ENCODE measurements around the gene NEMF. TPM values are rescaled to one million over a fixed set of nuclear protein-coding genes. Genes with fewer than 3 reads are reported as not detected.
"Not testable (repeated sequence)": the region's sequence is repeated elsewhere in the genome, so short reads cannot be mapped to it uniquely, and the experiment has no call there.

The NEMF gene, protein sequence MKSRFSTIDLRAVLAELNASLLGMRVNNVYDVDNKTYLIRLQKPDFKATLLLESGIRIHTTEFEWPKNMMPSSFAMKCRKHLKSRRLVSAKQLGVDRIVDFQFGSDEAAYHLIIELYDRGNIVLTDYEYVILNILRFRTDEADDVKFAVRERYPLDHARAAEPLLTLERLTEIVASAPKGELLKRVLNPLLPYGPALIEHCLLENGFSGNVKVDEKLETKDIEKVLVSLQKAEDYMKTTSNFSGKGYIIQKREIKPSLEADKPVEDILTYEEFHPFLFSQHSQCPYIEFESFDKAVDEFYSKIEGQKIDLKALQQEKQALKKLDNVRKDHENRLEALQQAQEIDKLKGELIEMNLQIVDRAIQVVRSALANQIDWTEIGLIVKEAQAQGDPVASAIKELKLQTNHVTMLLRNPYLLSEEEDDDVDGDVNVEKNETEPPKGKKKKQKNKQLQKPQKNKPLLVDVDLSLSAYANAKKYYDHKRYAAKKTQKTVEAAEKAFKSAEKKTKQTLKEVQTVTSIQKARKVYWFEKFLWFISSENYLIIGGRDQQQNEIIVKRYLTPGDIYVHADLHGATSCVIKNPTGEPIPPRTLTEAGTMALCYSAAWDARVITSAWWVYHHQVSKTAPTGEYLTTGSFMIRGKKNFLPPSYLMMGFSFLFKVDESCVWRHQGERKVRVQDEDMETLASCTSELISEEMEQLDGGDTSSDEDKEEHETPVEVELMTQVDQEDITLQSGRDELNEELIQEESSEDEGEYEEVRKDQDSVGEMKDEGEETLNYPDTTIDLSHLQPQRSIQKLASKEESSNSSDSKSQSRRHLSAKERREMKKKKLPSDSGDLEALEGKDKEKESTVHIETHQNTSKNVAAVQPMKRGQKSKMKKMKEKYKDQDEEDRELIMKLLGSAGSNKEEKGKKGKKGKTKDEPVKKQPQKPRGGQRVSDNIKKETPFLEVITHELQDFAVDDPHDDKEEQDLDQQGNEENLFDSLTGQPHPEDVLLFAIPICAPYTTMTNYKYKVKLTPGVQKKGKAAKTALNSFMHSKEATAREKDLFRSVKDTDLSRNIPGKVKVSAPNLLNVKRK
- total RNA-seq = 10 to 100 TPM; 63.6 to 71.0 TPM

GRCh38 chr14:49852301-49853157, at the start of gene NEMF:
Gene NEMF, minus strand, starts transcription at chr14:49852788. Its CDS starts 35 bp downstream, at chr14:49852753.
- intact Hi-C loops (cut with micrococcal nuclease) = loop anchor here (1.0 to 5.0 kb wide), 6 partner anchors 10 to 680 kb away; partner anchors contain the start of genes KLHDC2, MAP4K5 and POLE2
- Mint-ChIP-seq H3K27me3 (no peaks in the 10 kb centered on the region), H3K4me3 (peak within 1 kb of the TSS; percentile 98), H3K4me1 (ENCODE audit: low read depth) (peaks cover 39% of the 10 kb centered on the region), H3K36me3 (peaks cover 19% of the 10 kb centered on the region), H3K9me3 (no peaks in the 10 kb centered on the region), H3K27ac (peak within 1 kb of the TSS; percentile 95)
- POLR2A ChIA-PET = interaction anchor here (0.6 to 3.9 kb wide), 22 partner anchors 10 to 459 kb away, joined by 3 to 38 read pairs (median 4); partner anchors contain the start of genes ARF6, DNAAF2, KLHDC2 and MGAT2
- CTCF ChIA-PET = interaction anchor here (0.6 to 6.5 kb wide), 62 partner anchors 10 to 460 kb away, joined by 3 to 179 read pairs (median 4); partner anchors contain the start of genes DMAC2L, DNAAF2, KLHDC2 and L2HGDH
- DNase-seq = peak; percentile 88

DNA sequence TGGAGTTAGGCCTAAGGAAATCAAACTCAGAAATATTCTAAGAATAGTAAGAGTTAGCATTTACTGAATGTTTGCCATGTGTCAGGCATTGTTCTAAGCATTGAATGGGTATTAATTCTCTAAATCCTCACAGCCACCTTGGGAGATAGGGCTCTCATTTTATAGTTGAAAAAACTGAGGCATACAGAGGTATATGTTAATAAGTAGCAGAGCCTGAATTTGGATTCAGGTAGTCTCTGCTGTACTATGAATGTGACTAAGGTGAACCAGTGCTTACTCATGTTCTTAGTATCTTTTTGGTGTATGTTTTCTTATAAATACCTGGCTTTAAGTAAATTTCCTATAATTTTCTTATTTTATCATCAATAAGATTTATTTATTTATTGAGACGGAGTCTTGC, 48.4 kb upstream of the NEMF start:
- Mint-ChIP-seq H3K27me3 (no peaks in the 10 kb centered on the region), H3K4me3 (no peak overlapping the region), H3K27ac (no peak overlapping the region), H3K4me1 (ENCODE audit: low read depth) (peaks cover 28% of the 10 kb centered on the region), H3K9me3 (no peaks in the 10 kb centered on the region), H3K36me3 (peaks cover 24% of the 10 kb centered on the region)
- ChIA-PET POLR2A (interaction anchor here (2.2 to 2.4 kb wide), 4 partner anchors 61 to 181 kb away, joined by 6 to 78 read pairs (median 30); no protein-coding TSS in a partner anchor), CTCF (interaction anchor here (1.2 to 2.2 kb wide), 4 partner anchors 36 to 206 kb away, joined by 3 to 14 read pairs (median 8); no protein-coding TSS in a partner anchor)
- intact Hi-C loops (cut with micrococcal nuclease) = no loop called here
- DNase-seq = no peak

GRCh38 chr14:49898485-49898884, 45.9 kb upstream of the NEMF start:
- peak overlapping the region; percentile 93 for H3K27ac Mint-ChIP-seq
- intact Hi-C loops (cut with micrococcal nuclease) = loop anchor here (2.0 kb wide), 1 partner anchor 48 kb away; no protein-coding TSS in a partner anchor
- POLR2A ChIA-PET = interaction anchor here (0.6 to 2.4 kb wide), 26 partner anchors 10 to 278 kb away, joined by 3 to 78 read pairs (median 7); partner anchors contain the start of genes DNAAF2, MGAT2, NEMF and RPL36AL
- peaks cover 30% of the 10 kb centered on the region for H3K4me1 Mint-ChIP-seq (ENCODE audit: low read depth)
- H3K36me3 Mint-ChIP-seq = peaks cover 47% of the 10 kb centered on the region
- H3K9me3 Mint-ChIP-seq = no peaks in the 10 kb centered on the region
- H3K4me3 Mint-ChIP-seq = peak overlapping the region; percentile 75
- no peaks in the 10 kb centered on the region for H3K27me3 Mint-ChIP-seq
- CTCF ChIA-PET = interaction anchor here (0.6 to 2.2 kb wide), 4 partner anchors 19 to 78 kb away, joined by 3 to 9 read pairs (median 8); no protein-coding TSS in a partner anchor
- no peak for DNase-seq

GRCh38 chr14:49897965-49898364, 45.4 kb upstream of the NEMF start:
- ChIA-PET CTCF (interaction anchor here (0.8 to 1.0 kb wide), 3 partner anchors 102 to 190 kb away, joined by 3 to 4 read pairs (median 3); no protein-coding TSS in a partner anchor), POLR2A (interaction anchor here (0.9 to 1.4 kb wide), 13 partner anchors 10 to 274 kb away, joined by 3 to 33 read pairs (median 5); partner anchors contain the start of gene NEMF)
- peaks cover 29% of the 10 kb centered on the region for H3K4me1 Mint-ChIP-seq (ENCODE audit: low read depth)
- no peaks in the 10 kb centered on the region for H3K9me3 Mint-ChIP-seq
- intact Hi-C loops (cut with micrococcal nuclease) = loop anchor here (2.0 kb wide), 2 partner anchors 49 to 625 kb away; no protein-coding TSS in a partner anchor
- no peak for DNase-seq
- peaks cover 49% of the 10 kb centered on the region for H3K36me3 Mint-ChIP-seq
- H3K27ac Mint-ChIP-seq = peak overlapping the region; percentile 93
- no peaks in the 10 kb centered on the region for H3K27me3 Mint-ChIP-seq
- H3K4me3 Mint-ChIP-seq = peak overlapping the region; percentile 75

DNA sequence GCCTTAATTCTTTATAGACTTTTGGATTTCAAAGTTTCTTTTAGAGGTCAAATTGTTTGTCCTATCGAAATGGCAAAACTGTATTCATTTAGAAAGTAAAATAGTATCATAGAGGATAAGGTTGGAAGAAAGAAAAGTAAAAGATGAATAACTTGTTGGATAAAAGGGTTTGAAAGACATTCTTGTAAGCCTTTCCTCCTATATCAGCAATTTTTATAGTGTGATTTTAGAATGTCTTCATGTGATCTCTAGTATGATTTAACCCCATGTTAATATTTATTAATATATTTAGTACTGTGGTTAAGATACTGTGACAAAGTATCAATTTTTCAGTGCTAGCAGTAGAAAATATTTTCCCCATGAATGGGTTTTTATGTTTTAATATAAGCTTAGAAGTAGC, 44.8 kb upstream of the NEMF start:
- H3K4me3 Mint-ChIP-seq = peak overlapping the region; percentile 90
- DNase-seq = no peak
- H3K36me3 Mint-ChIP-seq = peaks cover 53% of the 10 kb centered on the region
- POLR2A ChIA-PET = interaction anchor here (0.9 to 1.4 kb wide), 13 partner anchors 11 to 273 kb away, joined by 3 to 33 read pairs (median 5); partner anchors contain the start of gene NEMF
- H3K27ac Mint-ChIP-seq = peak overlapping the region; percentile 93
- intact Hi-C loops (cut with micrococcal nuclease) = loop anchor here (2.0 kb wide), 1 partner anchor 625 kb away; no protein-coding TSS in a partner anchor
- H3K27me3 Mint-ChIP-seq = no peaks in the 10 kb centered on the region
- H3K9me3 Mint-ChIP-seq = no peaks in the 10 kb centered on the region
- CTCF ChIA-PET = interaction anchor here (0.8 to 1.0 kb wide), 3 partner anchors 103 to 190 kb away, joined by 3 to 4 read pairs (median 3); no protein-coding TSS in a partner anchor
- H3K4me1 Mint-ChIP-seq (ENCODE audit: low read depth) = peaks cover 28% of the 10 kb centered on the region

DNA sequence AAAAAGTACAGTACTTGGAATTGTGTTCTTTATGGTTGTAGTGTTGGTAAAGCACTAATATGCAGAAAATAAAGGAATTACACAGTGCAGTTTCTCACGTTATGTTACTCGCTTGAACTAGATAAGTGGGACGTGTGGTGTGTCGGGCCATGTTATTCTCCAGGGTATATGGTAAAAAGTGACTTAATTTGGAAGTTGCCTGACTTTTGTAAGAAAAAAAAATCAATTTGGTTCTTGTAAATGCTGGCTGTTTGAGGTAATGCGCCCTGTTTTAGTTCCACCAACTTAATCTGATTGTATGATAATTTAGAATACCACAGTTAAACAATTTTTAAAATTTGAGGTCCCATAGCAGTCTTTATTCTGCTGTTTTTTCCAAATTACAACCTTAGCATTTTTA, 44.4 kb upstream of the NEMF start:
- H3K36me3 Mint-ChIP-seq = peaks cover 57% of the 10 kb centered on the region
- POLR2A ChIA-PET = interaction anchor here (1.2 to 1.4 kb wide), 9 partner anchors 11 to 273 kb away, joined by 3 to 33 read pairs (median 10); no protein-coding TSS in a partner anchor
- H3K27me3 Mint-ChIP-seq = no peaks in the 10 kb centered on the region
- intact Hi-C loops (cut with micrococcal nuclease) = loop anchor here (2.0 kb wide), 1 partner anchor 626 kb away; no protein-coding TSS in a partner anchor
- peak overlapping the region; percentile 93 for H3K27ac Mint-ChIP-seq
- H3K9me3 Mint-ChIP-seq = no peaks in the 10 kb centered on the region
- peak overlapping the region; percentile 90 for H3K4me3 Mint-ChIP-seq
- DNase-seq = no peak
- CTCF ChIA-PET = interaction anchor here (0.9 to 1.0 kb wide), 2 partner anchors 103 to 106 kb away, joined by 3 read pairs; no protein-coding TSS in a partner anchor
- peaks cover 29% of the 10 kb centered on the region for H3K4me1 Mint-ChIP-seq (ENCODE audit: low read depth)

DNA sequence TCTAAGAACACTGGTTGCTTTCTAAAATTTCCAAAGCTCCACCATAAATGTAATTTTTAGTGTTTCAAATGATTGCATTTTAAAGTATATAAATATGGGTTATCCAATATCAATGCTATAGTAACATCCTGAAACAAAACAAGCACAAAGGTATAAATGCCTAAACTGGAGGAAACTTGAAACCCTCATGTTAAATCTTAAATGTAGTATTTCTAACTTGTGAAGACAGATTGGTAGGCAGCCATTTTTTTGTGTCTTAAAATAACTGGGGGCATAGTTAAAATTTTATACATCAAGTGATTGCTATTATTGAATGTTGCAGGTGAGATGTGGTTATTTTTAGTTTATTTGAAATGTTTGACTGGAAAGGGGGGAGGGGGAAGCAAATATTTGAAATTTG, 43.7 kb upstream of the NEMF start:
- ChIA-PET POLR2A (interaction anchor here (0.6 to 1.9 kb wide), 18 partner anchors 17 to 264 kb away, joined by 3 to 93 read pairs (median 4); partner anchors contain the start of gene NEMF), CTCF (interaction anchor here (1.1 to 1.8 kb wide), 7 partner anchors 28 to 166 kb away, joined by 4 to 7 read pairs (median 5); no protein-coding TSS in a partner anchor)
- H3K4me1 Mint-ChIP-seq (ENCODE audit: low read depth) = peaks cover 30% of the 10 kb centered on the region
- H3K27me3 Mint-ChIP-seq, DNase-seq, H3K9me3 Mint-ChIP-seq: not testable (repeated sequence)
- peaks cover 58% of the 10 kb centered on the region for H3K36me3 Mint-ChIP-seq
- peak overlapping the region; percentile 93 for H3K27ac Mint-ChIP-seq
- H3K4me3 Mint-ChIP-seq = peak overlapping the region; percentile 90
- intact Hi-C loops (cut with micrococcal nuclease) = loop anchor here (2.0 kb wide), 1 partner anchor 627 kb away; no protein-coding TSS in a partner anchor

GRCh38 chr14:49895480-49895879, 42.9 kb upstream of the NEMF start:
- Mint-ChIP-seq H3K4me1 (ENCODE audit: low read depth) (peaks cover 31% of the 10 kb centered on the region), H3K27me3 (no peaks in the 10 kb centered on the region), H3K4me3 (peak overlapping the region; percentile 90), H3K36me3 (peaks cover 58% of the 10 kb centered on the region), H3K9me3 (no peaks in the 10 kb centered on the region), H3K27ac (peak overlapping the region; percentile 93)
- no peak for DNase-seq
- CTCF ChIA-PET = interaction anchor here (1.1 to 1.8 kb wide), 7 partner anchors 27 to 167 kb away, joined by 4 to 7 read pairs (median 5); no protein-coding TSS in a partner anchor
- POLR2A ChIA-PET = interaction anchor here (0.6 to 1.9 kb wide), 21 partner anchors 16 to 261 kb away, joined by 3 to 93 read pairs (median 4); partner anchors contain the start of gene NEMF
- intact Hi-C loops (cut with micrococcal nuclease) = loop anchor here (1.0 kb wide), 2 partner anchors 76 to 89 kb away; no protein-coding TSS in a partner anchor

DNA sequence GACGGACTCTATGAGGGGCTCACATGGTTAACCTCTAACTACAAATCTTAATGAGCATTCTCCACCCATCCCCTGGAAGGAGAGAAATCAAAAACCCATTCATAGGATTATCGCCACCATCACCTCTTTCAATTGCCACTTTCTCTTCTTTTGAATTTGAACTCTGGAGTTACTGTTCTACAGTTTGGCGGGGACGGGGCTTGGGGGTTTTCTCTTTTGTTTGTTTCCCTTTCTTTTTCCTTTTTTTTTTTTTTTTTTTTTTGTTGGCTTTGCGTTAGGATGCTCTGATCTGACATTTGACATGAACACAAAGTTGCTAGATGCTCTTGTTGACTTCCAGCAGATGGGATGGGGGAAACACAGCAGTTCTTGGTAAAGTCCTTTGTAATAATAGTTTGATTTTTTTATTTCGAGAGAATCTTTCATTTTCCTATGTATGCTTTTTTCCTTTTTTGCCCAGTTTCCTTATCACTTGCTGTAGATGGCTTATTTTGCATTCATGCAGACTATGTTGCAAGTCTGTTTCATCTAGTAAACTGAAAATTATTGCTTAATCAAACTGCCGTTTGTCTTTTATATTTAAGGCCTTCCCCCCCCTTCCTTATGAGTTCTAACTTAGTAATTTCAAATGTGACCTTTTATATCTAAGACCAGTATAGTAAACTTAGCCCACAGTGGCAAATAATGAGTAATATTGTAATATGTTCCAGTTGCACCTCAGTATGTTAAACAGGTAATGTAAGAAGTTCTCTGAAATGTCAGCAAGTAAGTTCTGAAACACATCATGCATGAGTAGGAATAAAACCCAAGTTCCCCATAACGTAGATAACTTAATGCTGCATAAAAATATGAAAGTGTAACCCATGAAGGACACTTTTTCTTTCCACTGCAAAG, 41.9 kb upstream of the NEMF start:
- CTCF ChIA-PET = interaction anchor here (1.4 to 1.8 kb wide), 2 partner anchors 105 to 168 kb away, joined by 4 to 7 read pairs; no protein-coding TSS in a partner anchor

More for the DNA sequence above, 41.9 kb upstream of the NEMF start:
- peak overlapping the region; percentile 90 for H3K4me3 Mint-ChIP-seq
- peaks cover 58% of the 10 kb centered on the region for H3K36me3 Mint-ChIP-seq
- intact Hi-C loops (cut with micrococcal nuclease) = loop anchor here (1.0 kb wide), 6 partner anchors 77 to 427 kb away; no protein-coding TSS in a partner anchor
- not testable (repeated sequence) for H3K9me3 Mint-ChIP-seq, DNase-seq, H3K27me3 Mint-ChIP-seq
- H3K27ac Mint-ChIP-seq = peak overlapping the region; percentile 93
- POLR2A ChIA-PET = interaction anchor here (0.7 to 4.3 kb wide), 14 partner anchors 27 to 188 kb away, joined by 3 to 93 read pairs (median 24); partner anchors contain the start of gene NEMF
- H3K4me1 Mint-ChIP-seq (ENCODE audit: low read depth) = peaks cover 26% of the 10 kb centered on the region

Measured in activated CD4-positive, alpha-beta memory T cell treated with anti-CD3 and anti-CD28 coated beads for 36 hours (primary cell).